Tibial artery (tissue), 4 donors: ENCODE data around the gene SCGB1C1.
A peak's percentile ranks its signal among the peaks of the same experiment; 100 is the strongest.

Source experiments
- DNase-seq, 2 donors: peaks; one replicate each; pipeline ENCODE4 v3.0.0-alpha.2; 2019
- H3K27ac ChIP-seq, 2 donors: fragments of 200-600 bp; sonication (generic) in 1 of 2; 1 replicate in 1 of 2; 2 replicates in 1 of 2; pipeline ENCODE4 v1.5.1; 2018 to 2019; ENCODE audit warnings: mild to moderate bottlenecking in 1 of 2
- H3K27me3 ChIP-seq, 2 donors: fragments of 200-600 bp; sonication (generic) in 1 of 2; one replicate each; pipeline versions ENCODE4 v1.5.1 to v1.6.0; 2016 to 2019
- H3K36me3 ChIP-seq, 3 donors: fragments of 200-600 bp; sonication (generic) in 2 of 3; one replicate each; pipeline ENCODE4 v1.5.1; 2016 to 2019; ENCODE audit warnings: mild to moderate bottlenecking in 2 of 3
- H3K4me1 ChIP-seq, 4 donors: fragments of 200-600 bp; sonication (generic) in 2 of 4; 1 replicate in 3 of 4; 2 replicates in 1 of 4; pipeline ENCODE4 v1.5.1; 2016 to 2019
- H3K4me3 ChIP-seq, 2 donors: fragments of 200-600 bp; sonication (generic) in 1 of 2; 1 replicate in 1 of 2; 2 replicates in 1 of 2; pipeline ENCODE4 v1.5.1; 2018 to 2019; ENCODE audit warnings: mild to moderate bottlenecking in 2 of 2
- H3K9me3 ChIP-seq, 3 donors: fragments of 200-600 bp; sonication (generic) in 1 of 3; one replicate each; pipeline ENCODE4 v1.5.1; 2016 to 2019
- intact Hi-C: fragments of 100-400 bp; cut with DNase I; formaldehyde crosslinking; loops from one replicate; pipeline ENCODE4 v1.15.0; 2023; ENCODE audit warnings: low total_unique reads
- TF ChIP-seq, protein P1 (sequence below), 2 experiments: fragments of 200-600 bp in 1 of 2; fragments of 450-650 bp in 1 of 2; IDR thresholded peaks; one replicate each; pipeline ENCODE4 v1.5.1; 2017 to 2019; ENCODE audit warnings: antibody characterized with exemption in 2 of 2, mild to moderate bottlenecking in 1 of 2, moderate library complexity in 1 of 2

SCGB1C1 gene

DNA sequence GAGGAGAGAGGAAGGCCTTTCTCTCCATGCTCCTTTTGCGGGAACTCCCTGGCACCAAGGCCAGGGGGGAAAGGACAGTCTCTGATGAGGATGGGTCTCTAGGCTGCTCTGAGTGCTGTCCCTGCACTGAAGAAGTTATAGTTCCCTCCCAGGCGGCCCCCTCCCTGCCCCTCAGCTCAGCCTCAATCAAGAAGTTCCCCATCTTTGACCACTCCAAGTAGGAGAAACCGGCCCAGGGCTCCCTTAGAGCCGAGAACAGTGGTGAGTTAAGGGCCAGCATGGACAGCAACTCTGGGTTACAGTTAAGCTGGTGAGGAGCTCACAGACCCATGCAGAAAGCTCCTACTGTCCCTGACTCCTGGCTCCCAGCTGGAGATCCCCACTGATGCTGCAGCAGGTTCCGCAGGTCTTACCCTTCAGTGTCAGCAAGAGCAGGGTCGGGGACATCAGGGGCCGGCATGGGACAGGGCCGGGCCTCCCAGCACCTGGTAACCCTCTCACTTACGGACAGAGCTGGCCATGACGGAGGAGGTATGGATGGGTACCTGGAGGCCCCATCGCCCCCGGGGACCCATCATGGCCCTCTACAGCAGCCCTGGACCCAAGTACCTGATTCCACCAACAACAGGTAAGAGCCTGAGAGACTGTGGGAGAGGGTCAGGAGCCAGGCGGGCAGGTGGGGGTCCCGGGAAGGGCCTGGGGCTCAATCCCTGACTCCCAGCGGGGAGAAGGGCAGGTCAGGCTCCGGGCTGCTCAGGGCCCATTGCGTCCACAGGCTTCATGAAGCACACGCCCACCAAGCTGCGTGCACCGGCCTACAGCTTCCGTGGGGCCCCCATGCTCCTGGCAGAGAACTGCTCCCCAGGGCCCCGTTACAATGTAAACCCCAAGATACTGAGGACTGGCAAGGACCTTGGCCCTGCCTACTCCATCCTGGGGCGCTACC, 4.2 kb downstream of the SCGB1C1 start:
- no peaks in the 10 kb centered on the region for H3K9me3 ChIP-seq
- H3K4me3 ChIP-seq, result no peak overlapping the region
- intact Hi-C loops, result no loop called here
- peak; percentile 18 to 50 for DNase-seq
- peaks cover 0 to 4% of the 10 kb centered on the region in 2 donors for H3K27me3 ChIP-seq
- H3K36me3 ChIP-seq, result peaks cover 6 to 32% (median 9%) of the 10 kb centered on the region in 3 donors
- H3K27ac ChIP-seq, result no peak overlapping the region
- H3K4me1 ChIP-seq, result no peaks in the 10 kb centered on the region
- TF ChIP-seq, protein P1, sequence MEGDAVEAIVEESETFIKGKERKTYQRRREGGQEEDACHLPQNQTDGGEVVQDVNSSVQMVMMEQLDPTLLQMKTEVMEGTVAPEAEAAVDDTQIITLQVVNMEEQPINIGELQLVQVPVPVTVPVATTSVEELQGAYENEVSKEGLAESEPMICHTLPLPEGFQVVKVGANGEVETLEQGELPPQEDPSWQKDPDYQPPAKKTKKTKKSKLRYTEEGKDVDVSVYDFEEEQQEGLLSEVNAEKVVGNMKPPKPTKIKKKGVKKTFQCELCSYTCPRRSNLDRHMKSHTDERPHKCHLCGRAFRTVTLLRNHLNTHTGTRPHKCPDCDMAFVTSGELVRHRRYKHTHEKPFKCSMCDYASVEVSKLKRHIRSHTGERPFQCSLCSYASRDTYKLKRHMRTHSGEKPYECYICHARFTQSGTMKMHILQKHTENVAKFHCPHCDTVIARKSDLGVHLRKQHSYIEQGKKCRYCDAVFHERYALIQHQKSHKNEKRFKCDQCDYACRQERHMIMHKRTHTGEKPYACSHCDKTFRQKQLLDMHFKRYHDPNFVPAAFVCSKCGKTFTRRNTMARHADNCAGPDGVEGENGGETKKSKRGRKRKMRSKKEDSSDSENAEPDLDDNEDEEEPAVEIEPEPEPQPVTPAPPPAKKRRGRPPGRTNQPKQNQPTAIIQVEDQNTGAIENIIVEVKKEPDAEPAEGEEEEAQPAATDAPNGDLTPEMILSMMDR (IDR thresholded peaks at IDR 0.05), result no peak

DNA sequence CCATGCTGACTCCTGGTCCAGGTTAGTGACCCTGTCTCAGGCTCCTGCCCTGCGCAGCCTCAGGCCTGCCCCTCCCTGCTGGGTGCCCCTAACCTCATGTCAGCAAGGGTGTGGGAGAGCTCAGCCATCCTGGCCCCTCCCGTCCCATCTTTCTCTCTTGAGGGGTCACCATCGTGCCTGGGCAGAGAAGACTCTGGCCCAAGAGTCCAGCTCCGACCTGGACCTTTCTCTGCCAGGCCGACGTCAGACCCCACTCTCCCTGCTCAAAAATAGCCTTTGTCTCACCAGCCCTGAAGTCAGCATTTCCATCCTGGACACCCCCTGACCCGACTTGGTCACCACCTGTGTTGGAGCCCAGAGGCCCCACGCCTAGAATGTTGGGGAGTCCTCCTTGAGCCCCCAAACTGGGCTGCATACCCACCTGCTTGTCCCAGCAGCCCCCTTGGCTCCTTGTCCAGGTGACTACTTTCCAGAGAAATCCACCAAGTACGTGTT, 4.9 kb downstream of the SCGB1C1 start:
- Histone ChIP-seq H3K4me1 (no peaks in the 10 kb centered on the region), H3K27ac (no peak overlapping the region), H3K9me3 (no peaks in the 10 kb centered on the region), H3K4me3 (no peak overlapping the region), H3K27me3 (peaks cover 0 to 4% of the 10 kb centered on the region in 2 donors), H3K36me3 (peaks cover 6 to 39% (median 9%) of the 10 kb centered on the region in 3 donors)
- peak in 1 of 2 donors; percentile 61 for DNase-seq
- TF ChIP-seq, protein P1 (IDR thresholded peaks at IDR 0.05), result no peak
- intact Hi-C loops, result no loop called here

DNA sequence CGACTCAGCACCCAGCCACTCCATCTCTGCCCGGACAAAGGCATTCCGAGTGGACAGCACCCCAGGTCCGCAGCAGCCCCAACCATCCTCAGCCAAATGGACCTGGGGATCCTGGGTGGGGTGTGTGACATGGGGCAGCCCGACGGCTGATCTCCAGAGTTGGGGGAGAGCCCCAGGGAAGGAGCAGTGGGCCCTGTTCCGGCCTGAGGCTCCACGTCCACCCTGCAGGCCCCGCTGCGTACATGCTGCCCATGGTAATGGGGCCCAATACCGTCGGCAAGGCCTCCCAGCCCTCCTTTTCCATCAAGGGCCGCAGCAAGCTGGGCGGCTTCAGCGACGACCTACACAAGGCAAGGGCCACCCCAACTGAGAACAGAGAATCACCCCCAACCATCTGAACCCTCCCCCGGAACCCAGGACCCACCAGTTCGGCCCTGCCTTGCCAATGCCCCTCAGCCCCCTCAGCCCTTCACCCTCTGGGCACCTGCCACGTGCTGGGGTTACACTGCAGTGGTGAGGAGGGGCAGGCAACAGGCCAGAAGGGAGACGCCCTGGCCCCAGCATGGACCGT, 5.4 kb downstream of the SCGB1C1 start:
- no peak overlapping the region for H3K4me3 ChIP-seq

DNA sequence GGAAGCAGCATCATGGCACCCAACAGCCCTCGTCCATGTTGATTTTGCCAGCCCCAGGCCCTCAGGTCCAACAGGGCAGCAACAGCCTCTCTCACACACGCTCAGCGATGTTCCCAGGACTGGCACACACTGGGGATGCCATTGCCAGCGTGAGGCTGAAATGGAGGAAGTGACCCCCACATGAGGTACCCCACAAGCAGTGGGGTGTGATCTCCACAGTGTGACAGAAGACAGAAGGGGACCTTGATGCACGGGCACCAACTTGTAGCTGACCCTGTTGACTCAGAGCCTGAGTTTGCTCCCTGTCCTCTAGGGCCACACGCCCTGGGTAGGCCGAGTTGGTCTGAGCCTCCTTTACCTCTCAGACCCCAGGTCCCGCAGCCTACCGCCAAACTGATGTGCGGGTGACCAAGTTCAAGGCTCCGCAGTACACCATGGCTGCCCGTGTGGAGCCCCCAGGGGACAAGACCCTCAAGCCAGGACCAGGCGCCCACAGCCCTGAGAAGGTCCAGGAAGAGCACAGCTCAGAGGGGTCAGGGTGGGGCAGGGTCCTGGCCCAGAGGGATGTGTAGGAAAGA, 6.2 kb downstream of the SCGB1C1 start:
- H3K27ac ChIP-seq, result no peak overlapping the region
- peaks cover 6 to 52% (median 22%) of the 10 kb centered on the region in 3 donors for H3K36me3 ChIP-seq
- no peak overlapping the region for H3K4me3 ChIP-seq
- intact Hi-C loops, result no loop called here
- H3K9me3 ChIP-seq, result no peaks in the 10 kb centered on the region
- peaks cover 0 to 9% (median 8%) of the 10 kb centered on the region in 4 donors for H3K4me1 ChIP-seq
- DNase-seq, result peak; percentile 18 to 63
- no peaks in the 10 kb centered on the region for H3K27me3 ChIP-seq
- TF ChIP-seq, protein P1 (IDR thresholded peaks at IDR 0.05), result no peak

More for the DNA sequence above, 5.4 kb downstream of the SCGB1C1 start:
- peaks cover 6 to 44% (median 14%) of the 10 kb centered on the region in 3 donors for H3K36me3 ChIP-seq
- peaks cover 0 to 4% of the 10 kb centered on the region in 2 donors for H3K27me3 ChIP-seq
- intact Hi-C loops, result no loop called here
- TF ChIP-seq, protein P1 (IDR thresholded peaks at IDR 0.05), result no peak
- H3K4me1 ChIP-seq, result peaks cover 0 to 1% (median under 1%) of the 10 kb centered on the region in 4 donors
- H3K9me3 ChIP-seq, result no peaks in the 10 kb centered on the region
- DNase-seq, result peak; percentile 17 to 64
- no peak overlapping the region for H3K27ac ChIP-seq

DNA sequence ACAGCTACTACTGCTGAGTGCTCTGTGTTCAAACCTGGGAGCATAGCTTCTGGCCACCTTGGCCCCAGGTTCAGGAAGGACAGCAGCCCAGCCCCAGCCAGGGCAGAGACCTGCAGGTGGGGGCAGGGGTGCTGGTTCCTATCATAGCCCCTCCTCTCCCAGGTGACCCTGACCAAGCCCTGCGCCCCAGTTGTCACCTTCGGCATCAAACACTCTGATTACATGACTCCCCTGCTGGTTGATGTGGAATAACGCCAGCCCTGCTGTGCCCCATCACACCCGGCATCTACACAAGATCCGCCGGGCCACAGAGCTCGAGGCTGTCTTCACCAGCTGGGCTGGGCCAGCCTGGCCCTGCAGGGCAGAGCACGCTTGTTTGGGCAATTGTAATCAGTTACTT, 6.9 kb downstream of the SCGB1C1 start:
- peaks cover 0 to 16% (median 15%) of the 10 kb centered on the region in 4 donors for H3K4me1 ChIP-seq
- TF ChIP-seq, protein P1 (IDR thresholded peaks at IDR 0.05), result no peak
- peaks cover 13 to 59% (median 29%) of the 10 kb centered on the region in 3 donors for H3K36me3 ChIP-seq
- no peaks in the 10 kb centered on the region for H3K27me3 ChIP-seq
- intact Hi-C loops, result no loop called here
- H3K27ac ChIP-seq, result no peak overlapping the region
- DNase-seq, result peak in 1 of 2 donors; percentile 20
- H3K9me3 ChIP-seq, result no peaks in the 10 kb centered on the region
- H3K4me3 ChIP-seq, result no peak overlapping the region
